SK-MEL-5 (cell line): ENCODE measurements around the gene PNPT1. TPM values are rescaled to one million over a fixed set of nuclear protein-coding genes. Genes with fewer than 3 reads are reported as not detected.
"Not testable (repeated sequence)": the region's sequence is repeated elsewhere in the genome, so short reads cannot be mapped to it uniquely, and the experiment has no call there.

Experiments
- DNase-seq: peaks from one replicate; pipeline ENCODE4 v3.0.0-alpha.2; 2016; ENCODE audit warnings: low read depth, low spot score
- in situ Hi-C: cut with HindIII; loops from 2 replicates; pipeline ENCODE4 v1.10.0; 2016; ENCODE audit warnings: low sequenced_read_pairs, high pct_unique_total_duplicates, low pct_unique_long_range_greater_than_20kb
- total RNA-seq: library from RNA; depleted of rRNA; stranded (reverse); fragments of >200 nt; shearing (Covaris generic); gene quantifications from 2 replicates; pipeline ENCODE4 v1.2.3, GENCODE V29; 2014; rRNA removed

Gene PNPT1
- total RNA-seq, 1 experiment from 2014 or later, result 60.7 TPM

DNA sequence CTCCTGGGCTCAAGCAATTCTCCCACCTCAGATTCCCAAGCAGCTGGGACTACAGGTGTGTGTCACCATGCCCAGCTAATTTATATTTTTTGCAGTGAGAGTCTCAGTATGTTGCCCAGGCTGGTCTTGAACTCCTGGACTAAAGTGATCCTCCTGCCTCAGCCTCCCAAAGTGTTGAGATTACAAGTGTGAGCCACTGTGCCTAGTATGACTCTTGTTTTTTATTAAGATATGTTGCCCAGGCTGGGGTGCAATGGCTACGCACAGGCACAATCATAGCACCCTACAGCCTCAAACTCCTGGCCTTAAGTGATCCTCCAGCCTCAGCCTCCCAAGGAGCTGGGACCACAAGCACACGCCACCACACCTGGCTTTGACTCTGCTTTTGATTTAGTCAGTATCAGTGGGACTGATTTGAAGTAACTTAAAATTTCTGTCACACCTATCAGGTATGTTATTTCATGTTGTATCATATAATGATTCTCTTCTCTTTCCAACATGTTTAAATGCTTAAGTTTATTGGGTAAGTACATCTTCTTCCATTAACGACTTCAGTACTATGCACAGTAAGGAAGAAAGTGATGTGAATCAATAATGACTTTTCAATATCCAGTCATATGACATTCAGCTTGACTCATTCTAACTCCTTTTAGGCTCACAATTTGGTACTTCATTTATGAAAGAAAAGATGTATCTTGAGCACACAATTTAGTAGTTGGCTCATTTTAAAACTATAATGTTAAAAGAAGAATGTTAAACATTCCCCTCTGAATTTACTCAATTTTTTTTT lies 82.5 kb downstream of the PNPT1 start:
- in situ Hi-C loops, result no loop called here
- DNase-seq, result no peak

DNA sequence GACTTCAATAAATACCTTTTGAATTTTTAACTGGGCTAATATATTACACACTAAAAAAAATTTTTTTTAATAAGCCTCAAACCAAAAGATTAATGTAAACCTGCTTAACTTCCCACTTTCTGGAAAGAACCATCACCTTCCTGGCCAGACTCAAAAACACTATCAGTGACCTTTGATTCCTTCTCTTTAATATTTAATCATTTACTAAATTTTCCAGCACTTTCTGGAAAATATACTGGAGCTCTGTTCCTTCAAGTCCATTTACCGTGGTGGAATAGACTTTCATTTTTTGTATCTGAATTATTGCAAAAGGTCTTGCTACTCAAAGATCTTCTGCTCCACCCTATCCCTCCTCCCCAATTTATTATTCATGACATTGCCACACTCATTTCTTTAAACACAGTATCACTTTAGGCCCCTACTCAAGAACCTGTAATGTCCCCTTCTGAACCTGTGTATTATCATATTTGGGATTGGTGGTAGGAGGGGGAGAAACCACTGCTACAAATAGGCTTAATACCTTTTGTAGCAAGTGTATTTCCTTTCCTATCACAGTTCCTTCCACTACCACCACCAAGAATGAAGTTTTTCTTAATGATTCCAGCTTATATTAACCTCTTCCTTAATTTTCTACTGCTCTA lies 83.6 kb downstream of the PNPT1 start:
- no peak for DNase-seq
- in situ Hi-C loops, result no loop called here

DNA sequence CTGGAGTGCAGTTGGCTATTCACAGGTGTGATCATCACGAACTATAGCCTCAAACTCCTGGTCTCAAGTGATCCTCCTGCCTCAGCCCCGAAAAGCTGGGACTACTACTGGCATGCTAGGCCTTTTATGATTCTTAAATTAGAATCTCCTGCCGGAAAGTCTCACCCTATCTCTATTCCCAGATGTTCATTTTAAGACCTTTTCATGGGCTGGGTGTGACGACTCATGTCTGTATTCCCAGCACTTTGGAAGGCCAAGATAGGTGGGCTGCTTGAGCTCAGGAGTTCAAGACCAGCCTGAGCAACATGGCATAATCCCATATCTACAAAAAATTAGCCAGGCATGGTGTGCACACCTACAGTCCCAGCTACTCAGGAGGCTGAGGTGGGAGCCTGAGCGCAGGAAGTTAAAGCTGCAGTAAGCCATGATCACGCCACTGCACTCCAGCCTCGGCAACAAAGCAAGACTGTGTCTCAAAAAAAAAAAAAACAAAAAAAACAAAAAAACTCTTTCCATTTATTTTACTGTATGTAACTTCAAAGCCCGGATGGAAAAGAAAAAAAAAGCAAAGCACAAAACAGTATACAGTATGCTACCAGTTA lies 84.3 kb downstream of the PNPT1 start:
- no peak for DNase-seq
- in situ Hi-C loops, result no loop called here

DNA sequence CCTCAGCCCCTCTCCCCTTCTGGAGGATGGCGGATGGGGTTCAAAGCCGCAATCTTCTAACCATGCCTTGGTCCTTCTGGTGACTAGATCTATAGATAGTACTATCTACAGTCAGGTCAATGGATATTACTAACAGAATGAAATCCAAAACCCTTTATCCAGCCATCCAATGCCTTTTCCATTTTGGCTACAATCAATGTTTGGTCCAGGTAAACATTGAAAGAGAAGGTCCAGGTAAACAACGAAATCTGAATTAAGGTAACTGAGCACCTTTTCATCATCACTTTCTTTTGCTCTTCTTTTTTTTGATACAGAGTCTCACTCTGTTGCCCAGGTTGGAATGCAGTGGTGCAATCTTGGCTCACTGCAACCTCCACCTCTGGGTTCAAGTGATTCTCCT lies 85.9 kb downstream of the PNPT1 start:
- in situ Hi-C loops, result no loop called here

DNA sequence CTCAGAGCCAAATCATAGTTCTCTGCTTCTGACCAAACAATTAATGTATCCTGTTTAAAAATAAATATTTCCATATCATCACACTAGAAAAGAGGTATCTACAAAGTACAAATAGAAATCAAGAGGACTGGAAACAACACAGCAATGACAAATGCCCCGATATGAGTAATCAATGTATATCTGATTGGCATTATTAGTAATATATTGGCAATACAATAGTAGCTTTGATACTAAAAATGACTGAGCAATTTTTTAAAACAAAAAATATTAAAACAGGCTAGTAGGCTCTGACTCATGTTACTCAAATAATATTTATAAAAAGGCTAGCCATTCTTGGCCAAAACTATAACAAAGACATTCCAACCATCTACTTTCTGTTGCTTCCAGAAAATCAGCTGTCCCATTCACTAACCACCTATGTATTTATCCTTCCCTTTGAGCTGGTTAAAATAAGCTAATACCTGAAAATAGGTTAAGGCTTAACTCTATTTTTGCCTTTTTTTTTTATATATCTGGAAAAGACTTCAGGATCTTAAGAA lies 89.5 kb downstream of the PNPT1 start:
- in situ Hi-C loops, result no loop called here

More for the DNA sequence above, 85.9 kb downstream of the PNPT1 start:
- DNase-seq, result no peak

DNA sequence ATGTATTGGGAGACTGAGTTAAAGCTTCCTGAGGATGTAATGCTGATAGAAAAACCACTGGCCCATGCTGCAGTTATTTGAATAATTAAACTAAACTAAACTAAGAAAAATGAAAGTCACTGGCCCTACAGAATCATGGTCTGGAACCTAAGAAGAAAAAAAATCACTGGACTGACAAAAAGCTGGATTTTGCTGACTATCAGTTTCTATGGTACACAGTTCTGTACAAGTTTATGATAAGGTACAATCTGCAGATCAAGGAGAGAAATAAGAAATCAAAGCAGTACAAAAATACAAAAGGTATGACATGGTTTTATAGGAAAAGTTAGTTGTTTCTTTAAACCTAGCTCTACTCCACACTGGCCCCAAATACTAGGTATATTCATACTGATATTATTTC lies 91.8 kb downstream of the PNPT1 start:
- no peak for DNase-seq
- in situ Hi-C loops, result no loop called here

More for the DNA sequence above, 89.5 kb downstream of the PNPT1 start:
- DNase-seq, result no peak

DNA sequence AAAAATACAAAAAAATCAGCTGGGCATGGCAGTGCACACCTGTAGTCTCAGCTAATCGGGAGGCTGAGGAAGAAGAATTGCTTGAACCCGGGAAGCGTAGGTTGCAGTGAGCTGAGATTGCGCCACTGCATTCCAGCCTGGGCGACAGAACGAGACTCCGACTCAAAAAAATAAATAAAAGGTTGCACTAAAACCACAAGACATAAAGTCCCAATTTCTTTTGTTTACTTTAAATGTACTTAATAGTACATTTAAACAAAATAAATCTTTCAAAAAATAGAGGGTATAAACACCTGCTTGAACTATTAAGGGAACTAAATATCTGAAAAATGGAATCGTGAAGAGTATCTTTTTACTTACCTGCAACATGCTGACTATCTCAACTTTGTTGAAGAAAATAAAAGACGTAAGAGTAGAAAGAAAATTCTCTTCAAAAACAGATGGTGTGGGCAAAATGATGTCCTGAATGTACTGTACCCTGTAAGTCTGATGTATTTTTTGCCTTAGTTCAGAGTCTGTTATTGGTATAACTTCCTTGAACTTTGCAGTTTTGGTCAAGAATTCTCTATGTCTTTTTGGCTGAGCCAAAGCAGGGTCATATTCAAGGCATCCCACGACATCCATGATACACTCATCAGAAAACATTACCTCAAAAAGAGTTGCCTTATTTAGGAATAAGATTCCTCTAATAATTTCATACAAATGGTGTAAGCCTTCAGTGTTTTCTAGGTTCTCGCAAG lies 95.4 kb downstream of the PNPT1 start:
- DNase-seq, result no peak
- in situ Hi-C loops, result no loop called here

DNA sequence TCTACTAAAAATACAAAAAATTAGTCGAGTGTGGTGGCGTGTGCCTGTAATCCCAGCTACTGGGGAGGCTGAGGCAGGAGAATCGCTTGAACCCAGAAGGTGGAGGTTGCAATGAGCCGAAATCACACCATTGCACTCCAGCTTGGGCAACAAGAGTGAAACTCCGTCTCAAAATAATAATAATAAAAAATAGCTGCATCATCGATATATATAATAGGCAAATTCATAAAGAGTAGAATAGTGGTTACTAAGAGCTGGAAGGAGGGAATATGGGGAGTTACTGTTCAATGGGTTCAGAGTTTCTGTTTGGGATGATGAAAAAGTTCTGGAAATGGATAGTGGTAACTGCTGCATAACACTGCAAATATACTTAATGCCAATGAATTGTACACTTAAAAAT lies 96.8 kb downstream of the PNPT1 start:
- in situ Hi-C loops, DNase-seq: not testable (repeated sequence)

DNA sequence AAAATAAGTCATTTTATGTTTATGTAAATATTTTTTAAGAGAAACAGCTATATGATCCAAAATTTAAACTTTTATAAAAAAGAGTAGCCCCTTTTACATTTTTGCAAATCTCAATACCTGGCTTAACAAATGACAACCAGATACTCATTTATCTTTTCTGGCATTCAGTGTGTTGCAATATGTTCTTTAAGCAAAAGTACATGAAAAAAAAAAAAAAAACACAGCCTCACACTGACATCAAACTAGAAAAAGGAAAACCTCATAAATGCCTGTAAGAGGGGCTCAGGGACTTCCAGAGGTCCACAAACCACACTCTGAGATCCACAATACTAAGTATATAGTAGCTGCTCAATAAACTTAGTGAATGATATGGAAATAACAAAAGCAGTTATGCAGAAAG lies 98.1 kb downstream of the PNPT1 start:
- DNase-seq, result no peak
- in situ Hi-C loops, result no loop called here

DNA sequence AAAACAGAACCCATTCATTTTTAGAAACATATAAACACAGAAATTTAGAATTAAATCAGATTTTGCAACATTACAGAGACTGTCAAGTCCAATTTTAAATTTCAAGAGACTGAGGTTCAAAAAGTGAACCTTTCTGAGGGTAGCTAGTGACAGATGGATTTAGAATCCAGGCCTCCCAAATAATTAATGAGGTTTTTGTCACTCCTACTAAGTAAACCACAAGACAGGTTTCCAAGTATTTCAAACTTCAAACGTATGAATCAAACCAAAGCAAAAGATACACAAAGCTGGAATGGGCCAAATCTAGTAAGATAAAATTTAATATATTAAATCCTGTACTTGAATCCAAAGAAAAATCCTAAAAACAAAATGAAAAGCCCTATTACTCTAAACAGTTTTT lies 101.5 kb downstream of the PNPT1 start:
- no peak for DNase-seq
- in situ Hi-C loops, result no loop called here

DNA sequence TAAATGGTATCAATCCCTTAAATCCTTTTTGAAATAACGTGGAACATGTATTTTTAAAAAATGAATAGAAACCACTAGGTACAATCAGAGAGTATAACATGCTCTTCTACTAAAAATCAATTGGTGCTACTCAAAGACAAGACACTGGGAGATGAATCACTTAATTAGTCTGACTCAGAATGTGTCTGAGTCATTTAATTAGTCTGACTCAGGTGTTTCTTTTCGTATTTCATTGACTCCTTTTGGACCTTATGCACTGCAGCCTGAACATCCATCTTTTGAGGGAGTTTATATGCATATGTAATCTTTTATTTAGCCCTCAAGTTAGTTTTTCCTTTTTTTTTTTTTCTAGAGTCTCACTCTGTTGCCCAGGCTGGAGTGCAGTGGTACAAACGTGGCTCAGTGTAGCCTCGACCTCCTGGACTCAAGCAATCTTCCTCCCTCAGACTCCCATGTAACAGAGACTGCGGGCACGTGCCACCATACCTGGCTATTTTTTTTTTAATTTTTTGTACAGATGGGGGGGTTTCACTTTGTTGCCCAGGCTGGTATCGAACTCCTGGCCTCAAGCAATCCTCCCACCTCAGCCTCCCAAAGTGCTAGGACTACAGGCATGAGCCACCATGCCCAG lies 102.7 kb downstream of the PNPT1 start:
- in situ Hi-C loops, result no loop called here

DNA sequence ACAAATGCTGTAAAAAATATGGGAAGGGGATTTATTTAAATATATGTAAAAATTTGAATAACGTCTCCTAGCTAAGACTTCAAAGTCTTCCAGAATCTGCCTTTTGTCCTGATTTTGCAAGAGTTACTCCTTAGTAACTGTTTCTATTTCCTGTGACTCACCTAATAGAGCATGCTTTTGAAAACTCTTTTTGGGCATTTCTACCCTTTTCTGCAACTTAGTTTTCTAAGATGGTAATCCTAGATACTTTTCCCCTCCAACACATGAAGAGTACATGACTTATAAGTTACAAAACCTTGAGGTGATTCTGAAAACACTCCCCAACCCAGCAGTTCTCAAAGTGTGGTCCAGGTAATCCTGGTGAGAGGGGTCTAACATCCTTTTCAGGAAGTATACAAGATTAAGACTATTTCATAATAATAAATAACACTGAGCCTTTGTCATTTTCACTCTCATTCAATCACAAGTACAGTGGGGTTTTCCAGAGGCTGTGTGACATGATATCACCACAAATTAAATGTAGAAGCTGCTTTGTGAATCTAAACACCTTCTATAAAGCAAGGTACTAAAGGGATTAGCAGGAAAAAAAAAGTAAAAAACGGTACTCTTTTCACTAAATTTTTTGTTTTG lies 108.1 kb downstream of the PNPT1 start:
- peak; percentile 49 for DNase-seq
- in situ Hi-C loops, result no loop called here

More for the DNA sequence above, 102.7 kb downstream of the PNPT1 start:
- peak; percentile 16 for DNase-seq

Other genes with a start within 250 kb of the PNPT1 start
- 20.4 and 25.9 TPM in 2 replicates for gene CFAP36, start 174.1 kb downstream of the PNPT1 start, total RNA-seq
- gene PPP4R3B, start 76.2 kb downstream of the PNPT1 start, total RNA-seq, result 60.5 and 64.0 TPM in 2 replicates
- gene EFEMP1, start 229.9 kb upstream of the PNPT1 start, total RNA-seq, result 0.08 TPM in 1 of 2 replicates, not detected in the other